GM23338 (cell line): Measurements from ENCODE around the gene F7. TPM values are rescaled to one million over a fixed set of nuclear protein-coding genes. Genes with fewer than 3 reads are reported as not detected.

Experiments
- ATAC-seq: fragments of 200-7000 bp; cut with Tn5 transposase; 3 replicates; pipeline ENCODE4 v1.9.1; 2020
- DNase-seq: peaks from one replicate; pipeline ENCODE4 v3.0.0-alpha.2; 2015; ENCODE audit warnings: low spot score
- H2AFZ ChIP-seq: fragments of 200-600 bp; sonication (generic); 2 replicates; pipeline ENCODE4 v1.8.0; 2016; ENCODE audit warnings: antibody characterized with exemption, mild to moderate bottlenecking, moderate library complexity
- H3F3A ChIP-seq: fragments of 200-600 bp; sonication (generic); replicated peaks from 2 replicates; pipeline ENCODE4 v1.8.0; 2017; ENCODE audit warnings: antibody characterized with exemption, mixed run types, low read depth
- H3K27ac ChIP-seq: fragments of 200-600 bp; sonication (generic); 2 replicates; pipeline ENCODE4 v1.6.1; 2016; ENCODE audit warnings: low read depth
- H3K27me3 ChIP-seq: fragments of 200-600 bp; sonication (generic); 2 replicates; pipeline ENCODE4 v1.8.0; 2016; ENCODE audit warnings: mild to moderate bottlenecking, mixed run types, moderate library complexity; ENCODE audit not compliant: insufficient read depth
- H3K36me3 ChIP-seq: fragments of 200-600 bp; sonication (generic); 2 replicates; pipeline ENCODE4 v1.8.0; 2016; ENCODE audit warnings: mild to moderate bottlenecking; ENCODE audit not compliant: insufficient read depth
- H3K4me1 ChIP-seq: fragments of 200-600 bp; sonication (generic); 2 replicates; pipeline ENCODE4 v1.8.0; 2016; ENCODE audit warnings: mild to moderate bottlenecking, moderate library complexity; ENCODE audit not compliant: insufficient read depth
- H3K4me2 ChIP-seq: fragments of 200-600 bp; sonication (generic); 2 replicates; pipeline ENCODE4 v1.7.1; 2017; ENCODE audit warnings: mixed run types
- H3K4me3 ChIP-seq: fragments of 200-600 bp; sonication (generic); 2 replicates; pipeline ENCODE4 v1.6.1; 2016; ENCODE audit warnings: mixed run types
- H3K79me2 ChIP-seq: fragments of 200-600 bp; sonication (generic); replicated peaks from 2 replicates; pipeline ENCODE4 v1.8.0; 2017; ENCODE audit warnings: mild to moderate bottlenecking; ENCODE audit not compliant: insufficient read depth
- H3K9me2 ChIP-seq: fragments of 200-600 bp; sonication (generic); 2 replicates; pipeline ENCODE4 v1.8.0; 2017; ENCODE audit not compliant: insufficient read depth
- H4K20me1 ChIP-seq: fragments of 200-600 bp; sonication (generic); replicated peaks from 2 replicates; pipeline ENCODE4 v1.8.0; 2017; ENCODE audit warnings: mild to moderate bottlenecking; ENCODE audit not compliant: insufficient read depth
- H3K27ac Mint-ChIP-seq: 2 replicates; pipeline ENCODE4 v1.8.0; 2020; ENCODE audit warnings: inconsistent platforms, mild to moderate bottlenecking, moderate library complexity, mixed read lengths
- H3K27me3 Mint-ChIP-seq: 3 replicates; pipeline ENCODE4 v1.8.0; 2022; ENCODE audit warnings: low read depth, mild to moderate bottlenecking, moderate library complexity, mixed read lengths, inconsistent platforms; ENCODE audit not compliant: insufficient read depth, poor library complexity
- H3K36me3 Mint-ChIP-seq: 3 replicates; pipeline ENCODE4 v1.8.0; 2021; ENCODE audit warnings: low read depth, mild to moderate bottlenecking, inconsistent platforms, moderate library complexity, mixed read lengths
- H3K4me1 Mint-ChIP-seq: 3 replicates; pipeline ENCODE4 v1.8.0; 2020; ENCODE audit warnings: mild to moderate bottlenecking, inconsistent platforms, mixed read lengths
- H3K4me3 Mint-ChIP-seq: 3 replicates; pipeline ENCODE4 v1.8.0; 2021; ENCODE audit warnings: moderate library complexity, mild to moderate bottlenecking, inconsistent platforms, mixed read lengths
- H3K9me3 Mint-ChIP-seq: 3 replicates; pipeline ENCODE4 v1.8.0; 2020; ENCODE audit warnings: moderate library complexity, mild to moderate bottlenecking, inconsistent platforms, mixed read lengths
- EZH2 ChIP-seq: fragments of 200-600 bp; sonication (generic); IDR thresholded peaks from one replicate; pipeline ENCODE4 v1.8.0; 2017; ENCODE audit warnings: antibody characterized with exemption, mild to moderate bottlenecking, low read depth; ENCODE audit not compliant: unreplicated experiment
- JUNB ChIP-seq: IDR thresholded peaks from one replicate; pipeline ENCODE4 v1.6.1; 2016; ENCODE audit warnings: antibody characterized with exemption; ENCODE audit not compliant: unreplicated experiment
- POLR2AphosphoS5 ChIP-seq: IDR thresholded peaks from 2 replicates; pipeline ENCODE4 v1.6.1; 2016; ENCODE audit warnings: antibody characterized with exemption, low read depth
- REST ChIP-seq: IDR thresholded peaks from one replicate; pipeline ENCODE4 v1.6.1; 2018; ENCODE audit warnings: antibody characterized with exemption; ENCODE audit not compliant: unreplicated experiment
- STAT1 ChIP-seq: IDR thresholded peaks from one replicate; pipeline ENCODE4 v1.6.1; 2016; ENCODE audit warnings: antibody characterized with exemption; ENCODE audit not compliant: unreplicated experiment
- ZNF114 ChIP-seq: fragments of 250-450 bp; sonication (Bioruptor Pico); IDR thresholded peaks from 2 replicates; pipeline ENCODE4 v1.5.0; 2020; ENCODE audit warnings: mild to moderate bottlenecking, moderate library complexity
- ZNF331 ChIP-seq: fragments of 250-450 bp; sonication (Bioruptor Pico); IDR thresholded peaks from 2 replicates; pipeline ENCODE4 v1.5.0; 2020; ENCODE audit warnings: low read depth, mild to moderate bottlenecking, moderate library complexity
- polyA plus RNA-seq: library from polyadenylated mRNA; unstranded; fragments of >200 nt; fragmentation: Nextera tagmentation; extraction: Ambion mirVana; gene quantifications from 2 replicates; pipeline ENCODE4 v1.2.1, GENCODE V29; 2016
- total RNA-seq: library from RNA; depleted of rRNA; stranded (reverse); fragments of >200 nt; shearing (Covaris generic); gene quantifications from 2 replicates; pipeline ENCODE4 v1.2.3, GENCODE V29; 2014
- TF ChIP-seq, protein P1 (sequence below): fragments of 250-450 bp; sonication (Bioruptor Pico); IDR thresholded peaks from 2 replicates; pipeline ENCODE4 v1.5.0; 2020; ENCODE audit warnings: mild to moderate bottlenecking, moderate library complexity

Gene F7
- total and polyA plus RNA-seq, 2 experiments from 2014 or later = 0.16 to 0.24 TPM

GRCh38 chr13:113140677-113141600 is 35.3 kb downstream of the F7 start:
- ATAC-seq (no peak), DNase-seq (no peak)
- Histone ChIP-seq H3K4me2 (no peak overlapping the region), H3K36me3 (no peaks in the 10 kb centered on the region), H4K20me1 (no peaks in the 10 kb centered on the region), H3K4me1 (peaks cover 9% of the 10 kb centered on the region), H3K4me3 (no peak overlapping the region), H3K27me3 (no peaks in the 10 kb centered on the region), H2AFZ (no peak overlapping the region), H3F3A (no peaks in the 10 kb centered on the region), H3K9me2 (no peaks in the 10 kb centered on the region), H3K79me2 (no peaks in the 10 kb centered on the region), H3K27ac (no peak overlapping the region)
- Mint-ChIP-seq H3K27ac (no peak overlapping the region), H3K36me3 (no peaks in the 10 kb centered on the region), H3K9me3 (no peaks in the 10 kb centered on the region), H3K27me3 (no peaks in the 10 kb centered on the region), H3K4me3 (no peak overlapping the region), H3K4me1 (peaks cover 14% of the 10 kb centered on the region)
- TF ChIP-seq ZNF114 (no peak), EZH2 (no peak), REST (no peak), STAT1 (no peak), ZNF331 (CRISPR knock-in tag) (no peak), JUNB (no peak), POLR2AphosphoS5 (no peak)
- TF ChIP-seq, protein P1, sequence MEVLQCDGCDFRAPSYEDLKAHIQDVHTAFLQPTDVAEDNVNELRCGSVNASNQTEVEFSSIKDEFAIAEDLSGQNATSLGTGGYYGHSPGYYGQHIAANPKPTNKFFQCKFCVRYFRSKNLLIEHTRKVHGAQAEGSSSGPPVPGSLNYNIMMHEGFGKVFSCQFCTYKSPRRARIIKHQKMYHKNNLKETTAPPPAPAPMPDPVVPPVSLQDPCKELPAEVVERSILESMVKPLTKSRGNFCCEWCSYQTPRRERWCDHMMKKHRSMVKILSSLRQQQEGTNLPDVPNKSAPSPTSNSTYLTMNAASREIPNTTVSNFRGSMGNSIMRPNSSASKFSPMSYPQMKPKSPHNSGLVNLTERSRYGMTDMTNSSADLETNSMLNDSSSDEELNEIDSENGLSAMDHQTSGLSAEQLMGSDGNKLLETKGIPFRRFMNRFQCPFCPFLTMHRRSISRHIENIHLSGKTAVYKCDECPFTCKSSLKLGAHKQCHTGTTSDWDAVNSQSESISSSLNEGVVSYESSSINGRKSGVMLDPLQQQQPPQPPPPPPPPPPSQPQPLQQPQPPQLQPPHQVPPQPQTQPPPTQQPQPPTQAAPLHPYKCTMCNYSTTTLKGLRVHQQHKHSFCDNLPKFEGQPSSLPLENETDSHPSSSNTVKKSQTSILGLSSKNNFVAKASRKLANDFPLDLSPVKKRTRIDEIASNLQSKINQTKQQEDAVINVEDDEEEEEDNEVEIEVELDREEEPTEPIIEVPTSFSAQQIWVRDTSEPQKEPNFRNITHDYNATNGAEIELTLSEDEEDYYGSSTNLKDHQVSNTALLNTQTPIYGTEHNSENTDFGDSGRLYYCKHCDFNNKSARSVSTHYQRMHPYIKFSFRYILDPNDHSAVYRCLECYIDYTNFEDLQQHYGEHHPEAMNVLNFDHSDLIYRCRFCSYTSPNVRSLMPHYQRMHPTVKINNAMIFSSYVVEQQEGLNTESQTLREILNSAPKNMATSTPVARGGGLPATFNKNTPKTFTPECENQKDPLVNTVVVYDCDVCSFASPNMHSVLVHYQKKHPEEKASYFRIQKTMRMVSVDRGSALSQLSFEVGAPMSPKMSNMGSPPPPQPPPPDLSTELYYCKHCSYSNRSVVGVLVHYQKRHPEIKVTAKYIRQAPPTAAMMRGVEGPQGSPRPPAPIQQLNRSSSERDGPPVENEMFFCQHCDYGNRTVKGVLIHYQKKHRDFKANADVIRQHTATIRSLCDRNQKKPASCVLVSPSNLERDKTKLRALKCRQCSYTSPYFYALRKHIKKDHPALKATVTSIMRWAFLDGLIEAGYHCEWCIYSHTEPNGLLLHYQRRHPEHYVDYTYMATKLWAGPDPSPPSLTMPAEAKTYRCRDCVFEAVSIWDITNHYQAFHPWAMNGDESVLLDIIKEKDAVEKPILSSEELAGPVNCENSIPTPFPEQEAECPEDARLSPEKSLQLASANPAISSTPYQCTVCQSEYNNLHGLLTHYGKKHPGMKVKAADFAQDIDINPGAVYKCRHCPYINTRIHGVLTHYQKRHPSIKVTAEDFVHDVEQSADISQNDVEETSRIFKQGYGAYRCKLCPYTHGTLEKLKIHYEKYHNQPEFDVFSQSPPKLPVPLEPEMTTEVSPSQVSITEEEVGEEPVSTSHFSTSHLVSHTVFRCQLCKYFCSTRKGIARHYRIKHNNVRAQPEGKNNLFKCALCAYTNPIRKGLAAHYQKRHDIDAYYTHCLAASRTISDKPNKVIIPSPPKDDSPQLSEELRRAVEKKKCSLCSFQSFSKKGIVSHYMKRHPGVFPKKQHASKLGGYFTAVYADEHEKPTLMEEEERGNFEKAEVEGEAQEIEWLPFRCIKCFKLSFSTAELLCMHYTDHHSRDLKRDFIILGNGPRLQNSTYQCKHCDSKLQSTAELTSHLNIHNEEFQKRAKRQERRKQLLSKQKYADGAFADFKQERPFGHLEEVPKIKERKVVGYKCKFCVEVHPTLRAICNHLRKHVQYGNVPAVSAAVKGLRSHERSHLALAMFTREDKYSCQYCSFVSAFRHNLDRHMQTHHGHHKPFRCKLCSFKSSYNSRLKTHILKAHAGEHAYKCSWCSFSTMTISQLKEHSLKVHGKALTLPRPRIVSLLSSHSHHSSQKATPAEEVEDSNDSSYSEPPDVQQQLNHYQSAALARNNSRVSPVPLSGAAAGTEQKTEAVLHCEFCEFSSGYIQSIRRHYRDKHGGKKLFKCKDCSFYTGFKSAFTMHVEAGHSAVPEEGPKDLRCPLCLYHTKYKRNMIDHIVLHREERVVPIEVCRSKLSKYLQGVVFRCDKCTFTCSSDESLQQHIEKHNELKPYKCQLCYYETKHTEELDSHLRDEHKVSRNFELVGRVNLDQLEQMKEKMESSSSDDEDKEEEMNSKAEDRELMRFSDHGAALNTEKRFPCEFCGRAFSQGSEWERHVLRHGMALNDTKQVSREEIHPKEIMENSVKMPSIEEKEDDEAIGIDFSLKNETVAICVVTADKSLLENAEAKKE = no peak
